H9 (cell line): ENCODE results near the gene SPEN. TPM values are rescaled to one million over a fixed set of nuclear protein-coding genes. Genes with fewer than 3 reads are reported as not detected.

Experiments used
- DNase-seq: peaks from one replicate; pipeline ENCODE4 v3.0.0-alpha.2; 2017
- H2AFZ ChIP-seq: one replicate; pipeline ENCODE4 v1.6.1; 2013; ENCODE audit warnings: mild to moderate bottlenecking, low read length, control low read depth, moderate library complexity
- H2AK5ac ChIP-seq: 2 replicates; pipeline ENCODE4 v1.6.1; 2013; ENCODE audit warnings: low read length, control low read depth, mixed read lengths; ENCODE audit not compliant: insufficient read length
- H2BK120ac ChIP-seq: one replicate; pipeline ENCODE4 v1.6.1; 2013; ENCODE audit warnings: low read depth, mild to moderate bottlenecking, low read length, control low read depth, inconsistent platforms; ENCODE audit not compliant: poor library complexity, severe bottlenecking
- H2BK12ac ChIP-seq: 2 replicates; pipeline ENCODE4 v1.6.1; 2013; ENCODE audit warnings: low read length, control low read depth, mixed read lengths, low read depth; ENCODE audit not compliant: insufficient read length
- H2BK15ac ChIP-seq: 2 replicates; pipeline ENCODE4 v1.6.1; 2013; ENCODE audit warnings: low read depth, low read length, control low read depth
- H2BK20ac ChIP-seq: one replicate; pipeline ENCODE4 v1.6.1; 2013; ENCODE audit warnings: low read depth, mild to moderate bottlenecking, low read length, control low read depth, inconsistent platforms; ENCODE audit not compliant: poor library complexity, severe bottlenecking
- H2BK5ac ChIP-seq: 2 replicates; pipeline ENCODE4 v1.6.1; 2013; ENCODE audit warnings: low read length, control low read depth, mixed read lengths; ENCODE audit not compliant: insufficient read length
- H3K14ac ChIP-seq: 2 replicates; pipeline ENCODE4 v1.6.1; 2013; ENCODE audit warnings: low read length, control low read depth; ENCODE audit not compliant: insufficient read depth
- H3K18ac ChIP-seq: 2 replicates; pipeline ENCODE4 v1.6.1; 2013; ENCODE audit warnings: low read depth, mild to moderate bottlenecking, mixed read lengths, low read length, control low read depth; ENCODE audit not compliant: insufficient read length
- H3K23ac ChIP-seq: 2 replicates; pipeline ENCODE4 v1.6.1; 2013; ENCODE audit warnings: low read length, control low read depth, mixed read lengths, low read depth; ENCODE audit not compliant: insufficient read length
- H3K23me2 ChIP-seq: 2 replicates; pipeline ENCODE4 v1.6.1; 2013; ENCODE audit warnings: low read depth, mild to moderate bottlenecking, mixed read lengths, low read length, control low read depth; ENCODE audit not compliant: insufficient read length, poor library complexity, severe bottlenecking
- H3K27ac ChIP-seq: 2 replicates; pipeline ENCODE4 v1.5.1; 2013; ENCODE audit warnings: low read length, control low read depth, mixed read lengths, low read depth; ENCODE audit not compliant: insufficient read length
- H3K27me3 ChIP-seq: 2 replicates; pipeline ENCODE4 v1.6.1; 2013; ENCODE audit warnings: low read length, control low read depth, inconsistent platforms; ENCODE audit not compliant: insufficient read depth
- H3K4ac ChIP-seq: 2 replicates; pipeline ENCODE4 v1.6.1; 2013; ENCODE audit warnings: low read depth, mild to moderate bottlenecking, control low read depth, inconsistent platforms, low read length, moderate library complexity
- H3K4me1 ChIP-seq: 2 replicates; pipeline ENCODE4 v1.6.1; 2013; ENCODE audit warnings: low read length, control low read depth, inconsistent platforms; ENCODE audit not compliant: insufficient read depth
- H3K4me2 ChIP-seq: 2 replicates; pipeline ENCODE4 v1.6.1; 2013; ENCODE audit warnings: low read length, control low read depth, mixed read lengths; ENCODE audit not compliant: insufficient read length, insufficient read depth
- H3K56ac ChIP-seq: 2 replicates; pipeline ENCODE4 v1.6.1; 2013; ENCODE audit warnings: low read depth, mild to moderate bottlenecking, mixed read lengths, low read length, control low read depth; ENCODE audit not compliant: insufficient read length
- H3K79me1 ChIP-seq: 2 replicates; pipeline ENCODE4 v1.6.1; 2013; ENCODE audit warnings: low read depth, mild to moderate bottlenecking, moderate library complexity, low read length, control low read depth, inconsistent platforms; ENCODE audit not compliant: insufficient read depth, poor library complexity, severe bottlenecking
- H3K79me2 ChIP-seq: 2 replicates; pipeline ENCODE4 v1.6.1; 2013; ENCODE audit warnings: low read length, control low read depth, inconsistent platforms; ENCODE audit not compliant: insufficient read depth
- H3K9ac ChIP-seq: 2 replicates; pipeline ENCODE4 v1.6.1; 2013; ENCODE audit warnings: low read length, control low read depth, mixed read lengths; ENCODE audit not compliant: insufficient read length; ENCODE audit errors: extremely low read depth
- H3K9me3 ChIP-seq: one replicate; pipeline ENCODE4 v1.6.1; 2013; ENCODE audit warnings: low read depth, low read length, inconsistent platforms; ENCODE audit not compliant: control insufficient read depth
- H3T11ph ChIP-seq: one replicate; pipeline ENCODE4 v1.6.1; 2013; ENCODE audit warnings: mild to moderate bottlenecking, low read length, control low read depth, inconsistent platforms
- H4K20me1 ChIP-seq: one replicate; pipeline ENCODE4 v1.6.1; 2013; ENCODE audit not compliant: control insufficient read depth, insufficient read length, insufficient read depth
- H4K5ac ChIP-seq: 2 replicates; pipeline ENCODE4 v1.6.1; 2013; ENCODE audit warnings: low read depth, mild to moderate bottlenecking, mixed read lengths, low read length, control low read depth; ENCODE audit not compliant: insufficient read length
- H4K8ac ChIP-seq: replicated peaks from 2 replicates; pipeline ENCODE4 v1.6.1; 2013; ENCODE audit warnings: low read length, control low read depth, mixed read lengths, low read depth; ENCODE audit not compliant: insufficient read length
- H4K91ac ChIP-seq: 2 replicates; pipeline ENCODE4 v1.6.1; 2013; ENCODE audit warnings: low read depth, mild to moderate bottlenecking, moderate library complexity, mixed read lengths, low read length, control low read depth; ENCODE audit not compliant: insufficient read length
- H3K27ac Mint-ChIP-seq, 3 experiments: 2 replicates in 2 of 3; 3 replicates in 1 of 3; pipeline ENCODE4 v1.8.0; 2020 to 2021; ENCODE audit warnings: mixed read lengths in 3 of 3, mild to moderate bottlenecking in 1 of 3, moderate library complexity in 1 of 3
- H3K27me3 Mint-ChIP-seq: 2 replicates; pipeline ENCODE4 v1.8.0; 2021; ENCODE audit warnings: low read depth, mild to moderate bottlenecking, moderate library complexity, mixed read lengths
- H3K36me3 Mint-ChIP-seq, 3 experiments: 2 replicates in 2 of 3; 3 replicates in 1 of 3; pipeline ENCODE4 v1.8.0; 2020 to 2021; ENCODE audit warnings: low read depth in 3 of 3, mixed read lengths in 3 of 3; ENCODE audit not compliant: insufficient read depth in 1 of 3
- H3K4me1 Mint-ChIP-seq, 2 experiments: 2 replicates each; pipeline ENCODE4 v1.8.0; 2020; ENCODE audit warnings: mixed read lengths in 2 of 2
- H3K4me3 Mint-ChIP-seq, 2 experiments: 2 replicates in 1 of 2; 3 replicates in 1 of 2; pipeline ENCODE4 v1.8.0; 2020 to 2021; ENCODE audit warnings: mild to moderate bottlenecking in 2 of 2, mixed read lengths in 2 of 2, moderate library complexity in 1 of 2
- H3K9me3 Mint-ChIP-seq, 2 experiments: 2 replicates in 1 of 2; 3 replicates in 1 of 2; pipeline ENCODE4 v1.8.0; 2020; ENCODE audit warnings: mild to moderate bottlenecking in 2 of 2, mixed read lengths in 2 of 2, moderate library complexity in 1 of 2
- CTCF ChIP-seq: fragments of 200-600 bp; sonication (generic); conservative IDR thresholded peaks from 3 replicates; pipeline ENCODE4 v1.8.0; 2021; ENCODE audit warnings: antibody characterized with exemption, mild to moderate bottlenecking
- total RNA-seq: library from RNA; stranded (reverse); gene quantifications from 2 replicates; pipeline ENCODE4 v1.2.1, GENCODE V29; 2021

SPEN gene
- total RNA-seq, 1 experiment from 2014 or later: 59.6 TPM

- Mint-ChIP-seq H3K4me1 (peaks cover 43 to 48% of the 10 kb centered on the region in 2 experiments), H3K4me3 (no peak overlapping the region), H3K36me3 (peaks cover 0 to 12% (median 0%) of the 10 kb centered on the region in 3 experiments; a peak in 3 of 7 replicates), H3K9me3 (no peaks in the 10 kb centered on the region), H3K27me3 (peaks cover 16% of the 10 kb centered on the region), H3K27ac (no peak overlapping the region)
- Histone ChIP-seq H3K4ac (no peak overlapping the region), H3K56ac (no peak overlapping the region), H3K27ac (no peak overlapping the region), H3K18ac (no peak overlapping the region), H4K20me1 (peaks cover 2% of the 10 kb centered on the region), H3K9ac (no peak overlapping the region), H2BK15ac (no peak overlapping the region), H3T11ph (no peak overlapping the region), H3K27me3 (no peaks in the 10 kb centered on the region), H3K4me1 (peaks cover 11% of the 10 kb centered on the region; the same call in 1 of the 2 replicates), H3K23ac (no peak overlapping the region), H2AK5ac (no peak overlapping the region), H2BK5ac (no peak overlapping the region), H3K79me1 (no peaks in the 10 kb centered on the region), H3K4me2 (no peak overlapping the region), H4K5ac (no peak overlapping the region), H3K23me2 (no peaks in the 10 kb centered on the region), H4K91ac (no peak overlapping the region), H2BK120ac (no peak overlapping the region), H2AFZ (no peak overlapping the region), H4K8ac (no peak overlapping the region), H2BK12ac (no peak overlapping the region), H3K9me3 (no peaks in the 10 kb centered on the region), H2BK20ac (no peak overlapping the region), H3K79me2 (no peaks in the 10 kb centered on the region; the same call in 1 of the 2 replicates), H3K14ac (no peak overlapping the region)
- DNase-seq: no peak
- no peak for TF ChIP-seq CTCF
These were observed 108.6 kb downstream of the SPEN start for GRCh38 chr1:15956150-15956549.
